Esophagus muscularis mucosa (tissue), 4 donors: ENCODE data around the gene ZNF652.

Experiments
- EP300 ChIP-seq: sonication (generic); formaldehyde crosslinking; IDR thresholded peaks from one replicate; pipeline ENCODE4 v1.6.1; 2017; ENCODE audit warnings: antibody characterized with exemption
- POLR2A ChIP-seq: fragments of 450-650 bp; IDR thresholded peaks from one replicate; pipeline ENCODE4 v1.6.1; 2017; ENCODE audit warnings: antibody characterized with exemption, moderate library complexity, mild to moderate bottlenecking, low read depth
- POLR2AphosphoS5 ChIP-seq, 2 donors: sonication (generic); formaldehyde crosslinking; IDR thresholded peaks; one replicate each; pipeline ENCODE4 v1.6.1; 2017; ENCODE audit warnings: antibody characterized with exemption in 2 of 2
- TF ChIP-seq, protein P1 (sequence below), 3 experiments: fragments of 200-600 bp in 2 of 3; fragments of 450-650 bp in 1 of 3; sonication (generic) in 2 of 3; IDR thresholded peaks; one replicate each; pipeline ENCODE4 v1.5.1; 2017 to 2019; ENCODE audit warnings: antibody characterized with exemption in 3 of 3, mild to moderate bottlenecking in 2 of 3, moderate library complexity in 1 of 3

DNA sequence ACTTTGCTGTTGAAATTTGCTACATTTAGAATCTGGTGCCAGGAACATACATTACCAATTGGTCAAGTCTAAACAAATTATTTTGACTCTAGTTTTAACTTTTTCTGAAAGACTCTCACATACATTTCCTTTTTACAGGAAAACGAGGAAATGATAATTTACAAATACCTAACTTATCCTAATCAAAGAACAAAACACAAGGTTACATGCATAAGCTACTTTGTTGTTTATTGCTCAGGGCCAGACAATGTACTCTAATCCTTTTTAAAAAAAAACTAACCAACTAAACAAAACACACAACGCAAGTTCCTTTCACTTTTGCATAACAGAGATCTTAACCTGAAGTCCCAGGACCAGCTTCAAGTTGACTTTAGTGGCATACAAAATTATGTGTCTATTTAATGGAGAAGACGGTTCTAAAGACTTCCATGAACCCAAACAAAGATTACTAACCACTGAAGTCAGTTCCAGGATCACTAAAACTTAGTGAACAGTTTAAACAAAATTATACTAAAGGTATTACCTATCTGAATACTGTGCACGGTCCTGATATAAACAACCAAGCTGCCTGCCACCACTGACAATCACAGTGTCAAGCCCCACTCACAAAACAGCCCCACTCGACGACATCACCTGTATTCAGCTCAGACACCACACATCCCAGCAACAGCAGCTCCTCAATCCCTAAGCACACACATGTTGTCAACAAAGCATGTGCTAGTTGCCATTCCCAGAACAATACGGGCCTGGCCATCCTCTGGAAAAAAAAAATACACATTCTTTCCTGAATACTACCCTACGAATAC lies 1.9 kb downstream of the ZNF652 start:
- TF ChIP-seq, protein P1, sequence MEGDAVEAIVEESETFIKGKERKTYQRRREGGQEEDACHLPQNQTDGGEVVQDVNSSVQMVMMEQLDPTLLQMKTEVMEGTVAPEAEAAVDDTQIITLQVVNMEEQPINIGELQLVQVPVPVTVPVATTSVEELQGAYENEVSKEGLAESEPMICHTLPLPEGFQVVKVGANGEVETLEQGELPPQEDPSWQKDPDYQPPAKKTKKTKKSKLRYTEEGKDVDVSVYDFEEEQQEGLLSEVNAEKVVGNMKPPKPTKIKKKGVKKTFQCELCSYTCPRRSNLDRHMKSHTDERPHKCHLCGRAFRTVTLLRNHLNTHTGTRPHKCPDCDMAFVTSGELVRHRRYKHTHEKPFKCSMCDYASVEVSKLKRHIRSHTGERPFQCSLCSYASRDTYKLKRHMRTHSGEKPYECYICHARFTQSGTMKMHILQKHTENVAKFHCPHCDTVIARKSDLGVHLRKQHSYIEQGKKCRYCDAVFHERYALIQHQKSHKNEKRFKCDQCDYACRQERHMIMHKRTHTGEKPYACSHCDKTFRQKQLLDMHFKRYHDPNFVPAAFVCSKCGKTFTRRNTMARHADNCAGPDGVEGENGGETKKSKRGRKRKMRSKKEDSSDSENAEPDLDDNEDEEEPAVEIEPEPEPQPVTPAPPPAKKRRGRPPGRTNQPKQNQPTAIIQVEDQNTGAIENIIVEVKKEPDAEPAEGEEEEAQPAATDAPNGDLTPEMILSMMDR (IDR thresholded peaks at IDR 0.05) = no peak
- TF ChIP-seq POLR2A (no peak), POLR2AphosphoS5 (IDR thresholded peaks at IDR 0.05) (no peak), EP300 (no peak)
